ENCODE results near the gene FAHD2A.

Gene FAHD2A

DNA sequence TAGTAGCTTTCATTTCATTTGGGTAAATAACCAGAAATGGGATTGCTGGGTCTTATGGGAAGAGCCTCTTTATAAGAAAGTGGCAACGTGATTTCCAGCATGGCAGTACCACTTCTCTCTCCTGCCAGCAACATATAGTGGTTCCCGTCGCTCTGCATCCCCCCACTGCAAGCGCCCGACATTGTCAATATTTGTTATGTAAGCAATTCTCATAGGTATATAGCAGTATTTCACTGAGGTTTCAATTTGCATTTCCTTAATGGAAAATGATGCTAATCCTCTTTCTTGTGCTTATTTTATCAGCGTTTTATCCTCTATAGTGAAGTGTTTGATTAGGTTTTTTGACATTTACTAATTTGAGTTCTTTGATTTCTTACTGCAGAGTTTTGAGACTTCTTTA lies 36.0 kb upstream of the FAHD2A start:
- H3K4me3 ChIP-seq (ENCODE audit: control insufficient read depth, low read depth, low read length): no peak overlapping the region
- no peak for DNase-seq (ENCODE audit: low read depth)
- TF ChIP-seq, protein P1, sequence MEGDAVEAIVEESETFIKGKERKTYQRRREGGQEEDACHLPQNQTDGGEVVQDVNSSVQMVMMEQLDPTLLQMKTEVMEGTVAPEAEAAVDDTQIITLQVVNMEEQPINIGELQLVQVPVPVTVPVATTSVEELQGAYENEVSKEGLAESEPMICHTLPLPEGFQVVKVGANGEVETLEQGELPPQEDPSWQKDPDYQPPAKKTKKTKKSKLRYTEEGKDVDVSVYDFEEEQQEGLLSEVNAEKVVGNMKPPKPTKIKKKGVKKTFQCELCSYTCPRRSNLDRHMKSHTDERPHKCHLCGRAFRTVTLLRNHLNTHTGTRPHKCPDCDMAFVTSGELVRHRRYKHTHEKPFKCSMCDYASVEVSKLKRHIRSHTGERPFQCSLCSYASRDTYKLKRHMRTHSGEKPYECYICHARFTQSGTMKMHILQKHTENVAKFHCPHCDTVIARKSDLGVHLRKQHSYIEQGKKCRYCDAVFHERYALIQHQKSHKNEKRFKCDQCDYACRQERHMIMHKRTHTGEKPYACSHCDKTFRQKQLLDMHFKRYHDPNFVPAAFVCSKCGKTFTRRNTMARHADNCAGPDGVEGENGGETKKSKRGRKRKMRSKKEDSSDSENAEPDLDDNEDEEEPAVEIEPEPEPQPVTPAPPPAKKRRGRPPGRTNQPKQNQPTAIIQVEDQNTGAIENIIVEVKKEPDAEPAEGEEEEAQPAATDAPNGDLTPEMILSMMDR (IDR thresholded peaks at IDR 0.05; ENCODE audit: control insufficient read depth, insufficient read depth, low read depth, low read length, missing control alignments): no peak

GRCh38 chr2:95372216-95372829 lies 30.2 kb upstream of the FAHD2A start:
- no peak for DNase-seq (ENCODE audit: low read depth)
- TF ChIP-seq, protein P1 (IDR thresholded peaks at IDR 0.05; ENCODE audit: control insufficient read depth, insufficient read depth, low read depth, low read length, missing control alignments): no peak

DNA sequence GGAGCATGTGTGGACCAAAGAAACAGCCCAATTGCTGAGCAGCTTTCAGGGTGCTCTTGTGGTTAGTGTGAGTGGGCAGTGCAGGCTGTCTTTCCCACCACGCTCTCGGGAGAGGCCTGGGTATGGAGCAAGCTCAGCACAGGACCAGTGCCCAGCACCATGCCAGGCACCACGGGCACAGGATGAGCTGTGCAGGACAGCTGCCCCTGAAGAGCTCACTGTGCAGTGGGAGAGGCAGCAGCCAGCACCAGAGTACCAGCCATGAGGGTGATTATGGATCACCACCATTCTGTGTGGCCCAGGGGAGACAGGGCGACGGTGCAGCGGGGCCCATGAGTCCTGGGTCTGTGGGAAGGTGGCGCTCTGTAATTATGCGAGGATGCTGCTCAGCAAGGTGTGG lies 29.7 kb upstream of the FAHD2A start:
- no peak overlapping the region for H3K4me3 ChIP-seq (ENCODE audit: control insufficient read depth, low read depth, low read length)
- TF ChIP-seq, protein P1 (IDR thresholded peaks at IDR 0.05; ENCODE audit: control insufficient read depth, insufficient read depth, low read depth, low read length, missing control alignments): no peak
- DNase-seq (ENCODE audit: low read depth): no peak

More at GRCh38 chr2:95372216-95372829, 30.2 kb upstream of the FAHD2A start:
- no peak overlapping the region for H3K4me3 ChIP-seq (ENCODE audit: control insufficient read depth, low read depth, low read length)

DNA sequence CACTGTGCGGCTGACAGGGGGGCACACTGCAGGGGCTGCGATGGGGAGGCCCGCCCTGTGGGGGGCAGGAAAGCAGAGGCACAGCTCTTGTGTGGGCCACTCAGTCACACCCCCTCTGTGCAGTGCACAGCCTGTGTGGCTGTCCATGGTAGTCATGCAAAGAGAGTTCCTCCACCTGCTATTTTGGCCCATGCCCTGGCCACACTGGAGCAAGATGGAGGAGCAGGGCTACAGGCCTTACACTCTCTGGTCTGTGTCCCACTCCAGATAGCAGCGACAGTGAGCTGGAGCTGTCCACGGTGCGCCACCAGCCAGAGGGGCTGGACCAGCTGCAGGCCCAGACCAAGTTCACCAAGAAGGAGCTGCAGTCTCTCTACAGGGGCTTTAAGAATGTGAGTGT lies 28.5 kb upstream of the FAHD2A start:
- DNase-seq (ENCODE audit: low read depth): no peak
- H3K4me3 ChIP-seq (ENCODE audit: control insufficient read depth, low read depth, low read length): no peak overlapping the region
- TF ChIP-seq, protein P1 (IDR thresholded peaks at IDR 0.05; ENCODE audit: control insufficient read depth, insufficient read depth, low read depth, low read length, missing control alignments): no peak

GRCh38 chr2:95374451-95374920 lies 28.0 kb upstream of the FAHD2A start:
- TF ChIP-seq, protein P1 (IDR thresholded peaks at IDR 0.05; ENCODE audit: control insufficient read depth, insufficient read depth, low read depth, low read length, missing control alignments): no peak
- no peak for DNase-seq (ENCODE audit: low read depth)
- H3K4me3 ChIP-seq (ENCODE audit: control insufficient read depth, low read depth, low read length): no peak overlapping the region

GRCh38 chr2:95374921-95375471 lies 27.5 kb upstream of the FAHD2A start:
- TF ChIP-seq, protein P1 (IDR thresholded peaks at IDR 0.05; ENCODE audit: control insufficient read depth, insufficient read depth, low read depth, low read length, missing control alignments): no peak
- no peak overlapping the region for H3K4me3 ChIP-seq (ENCODE audit: control insufficient read depth, low read depth, low read length)
- DNase-seq (ENCODE audit: low read depth): no peak

Data from AG09309 (cell line).